ENCODE results near the gene TSSC4. TPM values are rescaled to one million over a fixed set of nuclear protein-coding genes. Genes with fewer than 3 reads are reported as not detected.

Gene TSSC4
- total RNA-seq, 1 donor from 2014 or later, result 48.4 TPM

DNA sequence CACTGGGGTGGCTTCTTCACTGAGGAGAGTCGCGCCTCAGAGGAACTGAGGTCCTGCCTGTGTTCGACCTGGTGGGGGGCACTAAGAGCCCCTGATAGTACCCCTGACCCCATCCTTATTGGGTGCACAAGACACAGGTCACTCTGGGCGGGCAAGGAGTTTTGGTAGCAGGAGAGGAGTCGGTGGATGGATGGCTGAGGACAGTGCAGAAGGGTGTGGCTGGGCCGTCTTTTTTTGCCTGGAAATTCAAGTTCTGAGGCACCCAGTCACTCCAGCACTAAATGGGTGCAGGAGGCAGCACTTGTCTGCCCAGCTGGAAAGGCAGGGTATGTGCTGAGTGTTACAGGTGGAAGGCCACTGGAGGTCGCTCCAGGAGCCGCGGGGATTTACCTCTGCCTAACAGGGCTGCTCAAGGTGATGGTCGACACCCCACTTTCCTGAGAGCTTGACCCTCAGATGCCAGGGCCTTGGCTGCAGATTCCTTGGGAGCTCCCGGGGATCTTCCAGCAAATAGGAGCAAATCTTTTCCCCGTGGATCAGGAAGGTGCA, 960 bp downstream of the TSSC4 start:
- Mint-ChIP-seq H3K36me3 (ENCODE audit: low read depth, unreplicated experiment) (peaks cover 6% of the 10 kb centered on the region), H3K27ac (ENCODE audit: unreplicated experiment) (peak overlapping the region; percentile 74), H3K9me3 (ENCODE audit: unreplicated experiment) (no peaks in the 10 kb centered on the region), H3K4me3 (ENCODE audit: unreplicated experiment) (peak overlapping the region; percentile 92), H3K4me1 (ENCODE audit: unreplicated experiment) (peaks cover 4% of the 10 kb centered on the region), H3K27me3 (ENCODE audit: unreplicated experiment) (peaks cover 6% of the 10 kb centered on the region)
- no peak for DNase-seq (ENCODE audit: low spot score)
- TF ChIP-seq, protein P1, sequence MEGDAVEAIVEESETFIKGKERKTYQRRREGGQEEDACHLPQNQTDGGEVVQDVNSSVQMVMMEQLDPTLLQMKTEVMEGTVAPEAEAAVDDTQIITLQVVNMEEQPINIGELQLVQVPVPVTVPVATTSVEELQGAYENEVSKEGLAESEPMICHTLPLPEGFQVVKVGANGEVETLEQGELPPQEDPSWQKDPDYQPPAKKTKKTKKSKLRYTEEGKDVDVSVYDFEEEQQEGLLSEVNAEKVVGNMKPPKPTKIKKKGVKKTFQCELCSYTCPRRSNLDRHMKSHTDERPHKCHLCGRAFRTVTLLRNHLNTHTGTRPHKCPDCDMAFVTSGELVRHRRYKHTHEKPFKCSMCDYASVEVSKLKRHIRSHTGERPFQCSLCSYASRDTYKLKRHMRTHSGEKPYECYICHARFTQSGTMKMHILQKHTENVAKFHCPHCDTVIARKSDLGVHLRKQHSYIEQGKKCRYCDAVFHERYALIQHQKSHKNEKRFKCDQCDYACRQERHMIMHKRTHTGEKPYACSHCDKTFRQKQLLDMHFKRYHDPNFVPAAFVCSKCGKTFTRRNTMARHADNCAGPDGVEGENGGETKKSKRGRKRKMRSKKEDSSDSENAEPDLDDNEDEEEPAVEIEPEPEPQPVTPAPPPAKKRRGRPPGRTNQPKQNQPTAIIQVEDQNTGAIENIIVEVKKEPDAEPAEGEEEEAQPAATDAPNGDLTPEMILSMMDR (IDR thresholded peaks at IDR 0.05; ENCODE audit: unreplicated experiment), result no peak

DNA sequence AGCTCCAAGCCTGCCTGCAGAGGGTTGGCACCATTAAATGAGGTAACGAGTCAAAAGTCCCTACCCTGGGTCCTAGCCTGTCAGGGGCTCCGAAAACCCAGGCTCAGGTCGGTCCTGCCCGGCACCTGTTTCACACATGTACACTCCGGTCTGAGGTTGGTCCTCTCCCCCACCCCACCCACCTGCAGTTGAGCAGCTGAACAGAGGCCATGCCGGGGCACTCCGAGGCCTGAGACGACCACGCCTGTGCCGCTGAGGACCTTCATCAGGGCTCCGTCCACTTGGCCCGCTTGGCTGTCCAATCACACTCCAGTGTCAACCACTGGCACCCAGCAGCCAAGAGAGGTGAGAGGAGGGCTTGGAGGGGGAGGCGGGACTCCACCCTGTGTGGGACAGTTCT, 1.6 kb downstream of the TSSC4 start:
- Mint-ChIP-seq H3K4me3 (ENCODE audit: unreplicated experiment) (peak overlapping the region; percentile 73), H3K27me3 (ENCODE audit: unreplicated experiment) (peaks cover 3% of the 10 kb centered on the region), H3K36me3 (ENCODE audit: low read depth, unreplicated experiment) (peaks cover 2% of the 10 kb centered on the region), H3K4me1 (ENCODE audit: unreplicated experiment) (peaks cover 4% of the 10 kb centered on the region), H3K9me3 (ENCODE audit: unreplicated experiment) (no peaks in the 10 kb centered on the region), H3K27ac (ENCODE audit: unreplicated experiment) (peak overlapping the region; percentile 42)
- TF ChIP-seq, protein P1 (IDR thresholded peaks at IDR 0.05; ENCODE audit: unreplicated experiment), result no peak
- DNase-seq (ENCODE audit: low spot score), result no peak

DNA sequence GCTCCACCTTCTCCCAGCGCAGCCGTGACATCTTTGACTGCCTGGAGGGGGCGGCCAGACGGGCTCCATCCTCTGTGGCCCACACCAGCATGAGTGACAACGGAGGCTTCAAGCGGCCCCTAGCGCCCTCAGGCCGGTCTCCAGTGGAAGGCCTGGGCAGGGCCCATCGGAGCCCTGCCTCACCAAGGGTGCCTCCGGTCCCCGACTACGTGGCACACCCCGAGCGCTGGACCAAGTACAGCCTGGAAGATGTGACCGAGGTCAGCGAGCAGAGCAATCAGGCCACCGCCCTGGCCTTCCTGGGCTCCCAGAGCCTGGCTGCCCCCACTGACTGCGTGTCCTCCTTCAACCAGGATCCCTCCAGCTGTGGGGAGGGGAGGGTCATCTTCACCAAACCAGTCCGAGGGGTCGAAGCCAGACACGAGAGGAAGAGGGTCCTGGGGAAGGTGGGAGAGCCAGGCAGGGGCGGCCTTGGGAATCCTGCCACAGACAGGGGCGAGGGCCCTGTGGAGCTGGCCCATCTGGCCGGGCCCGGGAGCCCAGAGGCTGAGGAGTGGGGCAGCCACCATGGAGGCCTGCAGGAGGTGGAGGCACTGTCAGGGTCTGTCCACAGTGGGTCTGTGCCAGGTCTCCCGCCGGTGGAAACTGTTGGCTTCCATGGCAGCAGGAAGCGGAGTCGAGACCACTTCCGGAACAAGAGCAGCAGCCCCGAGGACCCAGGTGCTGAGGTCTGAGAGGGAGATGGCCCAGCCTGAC, 2.5 kb downstream of the TSSC4 start:
- Mint-ChIP-seq H3K4me1 (ENCODE audit: unreplicated experiment) (peaks cover 4% of the 10 kb centered on the region), H3K4me3 (ENCODE audit: unreplicated experiment) (peak overlapping the region; percentile 73), H3K36me3 (ENCODE audit: low read depth, unreplicated experiment) (no peaks in the 10 kb centered on the region), H3K9me3 (ENCODE audit: unreplicated experiment) (no peaks in the 10 kb centered on the region), H3K27ac (ENCODE audit: unreplicated experiment) (no peak overlapping the region), H3K27me3 (ENCODE audit: unreplicated experiment) (peaks cover 4% of the 10 kb centered on the region)
- TF ChIP-seq, protein P1 (IDR thresholded peaks at IDR 0.05; ENCODE audit: unreplicated experiment), result no peak
- no peak for DNase-seq (ENCODE audit: low spot score)

DNA sequence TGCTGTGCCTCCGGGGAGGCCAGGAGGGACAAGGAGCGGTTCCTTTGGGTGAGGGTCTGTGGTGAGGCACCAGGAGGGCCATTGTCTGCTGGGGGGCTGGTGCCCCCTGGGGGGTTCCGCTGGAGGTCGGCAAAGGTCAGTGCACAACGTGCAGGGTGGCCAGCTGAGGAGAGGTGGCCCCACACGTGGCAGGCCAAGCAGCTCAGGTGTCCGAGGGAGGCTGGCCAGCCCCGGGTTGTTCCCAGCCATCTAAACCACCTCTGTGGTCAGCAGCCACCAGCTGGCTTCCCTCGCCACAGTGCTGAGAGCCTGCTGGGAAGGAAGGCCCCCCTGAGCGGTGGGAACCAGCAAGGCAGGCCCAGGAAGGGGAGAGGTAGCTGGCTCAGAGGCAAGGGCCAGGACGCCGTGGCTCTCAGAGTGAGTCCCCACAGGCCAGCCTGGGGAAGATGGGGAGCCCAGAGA, 4.2 kb downstream of the TSSC4 start:
- Mint-ChIP-seq H3K27me3 (ENCODE audit: unreplicated experiment) (peaks cover 4% of the 10 kb centered on the region), H3K36me3 (ENCODE audit: low read depth, unreplicated experiment) (no peaks in the 10 kb centered on the region), H3K9me3 (ENCODE audit: unreplicated experiment) (no peaks in the 10 kb centered on the region), H3K27ac (ENCODE audit: unreplicated experiment) (peak overlapping the region; percentile 36), H3K4me3 (ENCODE audit: unreplicated experiment) (no peak overlapping the region), H3K4me1 (ENCODE audit: unreplicated experiment) (peaks cover 4% of the 10 kb centered on the region)
- no peak for DNase-seq (ENCODE audit: low spot score)
- TF ChIP-seq, protein P1 (IDR thresholded peaks at IDR 0.05; ENCODE audit: unreplicated experiment), result no peak

DNA sequence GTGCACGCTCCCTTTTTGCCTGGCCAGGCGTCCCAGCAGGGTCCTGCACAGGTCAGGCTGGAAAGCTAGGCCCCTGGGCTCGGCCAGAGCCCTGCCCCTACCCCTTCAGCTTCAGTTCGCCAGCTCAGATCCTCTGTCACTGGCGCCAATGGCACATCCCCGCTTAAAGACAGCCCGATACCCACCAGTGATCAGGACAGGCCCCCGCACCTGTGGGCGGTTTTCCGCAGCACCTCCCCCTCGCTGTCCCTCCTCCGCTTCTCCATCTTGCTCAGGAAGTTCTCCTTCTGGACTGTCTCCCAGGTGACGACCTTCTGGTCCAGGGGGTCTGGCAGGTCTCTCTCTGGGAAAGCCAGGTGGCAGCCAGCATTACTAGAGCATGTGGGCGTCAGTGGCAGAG, 5.9 kb downstream of the TSSC4 start:
- TF ChIP-seq, protein P1 (IDR thresholded peaks at IDR 0.05; ENCODE audit: unreplicated experiment), result no peak
- no peak overlapping the region for H3K27ac Mint-ChIP-seq (ENCODE audit: unreplicated experiment)
- DNase-seq (ENCODE audit: low spot score), result no peak
- no peaks in the 10 kb centered on the region for H3K36me3 Mint-ChIP-seq (ENCODE audit: low read depth, unreplicated experiment)
- no peaks in the 10 kb centered on the region for H3K9me3 Mint-ChIP-seq (ENCODE audit: unreplicated experiment)
- H3K4me1 Mint-ChIP-seq (ENCODE audit: unreplicated experiment), result peaks cover 2% of the 10 kb centered on the region
- no peak overlapping the region for H3K4me3 Mint-ChIP-seq (ENCODE audit: unreplicated experiment)
- peaks cover 6% of the 10 kb centered on the region for H3K27me3 Mint-ChIP-seq (ENCODE audit: unreplicated experiment)

All from endothelial cell (in vitro differentiated cells).